ENCODE measurements around the gene RNF32. TPM values are rescaled to one million over a fixed set of nuclear protein-coding genes. Genes with fewer than 3 reads are reported as not detected.

RNF32 gene
- total RNA-seq, 3 donors from 2014 or later, result 2.0 to 3.7 (median 3.5) TPM

- intact Hi-C loops (cut with DNase I, micrococcal nuclease), result no loop called here
- no peak overlapping the region for H3K4me3 ChIP-seq
- no peaks in the 10 kb centered on the region for H3K9me3 ChIP-seq
- DNase-seq (peak in 1 of 3 donors; percentile 59), ATAC-seq (peak; percentile 85)
- H3K4me1 ChIP-seq (ENCODE audit: low read depth), result peaks cover 23% of the 10 kb centered on the region
- TF ChIP-seq CTCF (IDR thresholded peaks at IDR 0.05), result no peak
- no peaks in the 10 kb centered on the region for H3K36me3 ChIP-seq (ENCODE audit: low read depth)
Observed at GRCh38 chr7:156603011-156603410, 37.6 kb upstream of the RNF32 start.

- intact Hi-C loops (cut with DNase I, micrococcal nuclease), result no loop called here
- ATAC-seq (peak; percentile 24), DNase-seq (no peak)
- H3K4me1 ChIP-seq (ENCODE audit: low read depth), result peaks cover 27% of the 10 kb centered on the region
- H3K9me3 ChIP-seq, result no peaks in the 10 kb centered on the region
- H3K4me3 ChIP-seq, result no peak overlapping the region
- TF ChIP-seq CTCF (IDR thresholded peaks at IDR 0.05), result no peak
- H3K36me3 ChIP-seq (ENCODE audit: low read depth), result no peaks in the 10 kb centered on the region
Observed at GRCh38 chr7:156603629-156604028, 36.9 kb upstream of the RNF32 start.

- intact Hi-C loops (cut with DNase I, micrococcal nuclease), result no loop called here
- DNase-seq (peak in 1 of 3 donors; percentile 50), ATAC-seq (peak; percentile 5)
- H3K4me3 ChIP-seq, result no peak overlapping the region
- H3K4me1 ChIP-seq (ENCODE audit: low read depth), result peaks cover 31% of the 10 kb centered on the region
- TF ChIP-seq CTCF (IDR thresholded peaks at IDR 0.05), result no peak
- no peaks in the 10 kb centered on the region for H3K36me3 ChIP-seq (ENCODE audit: low read depth)
- no peaks in the 10 kb centered on the region for H3K9me3 ChIP-seq
Observed at GRCh38 chr7:156604311-156604710, 36.3 kb upstream of the RNF32 start.

- no peak for DNase-seq
- no peak for TF ChIP-seq CTCF (IDR thresholded peaks at IDR 0.05)
Observed at GRCh38 chr7:156604836-156605695, 35.5 kb upstream of the RNF32 start.

GRCh38 chr7:156606135-156606534 is 34.4 kb upstream of the RNF32 start:
- intact Hi-C loops (cut with DNase I, micrococcal nuclease), result no loop called here
- H3K9me3 ChIP-seq, result no peaks in the 10 kb centered on the region
- ATAC-seq, result no peak
- H3K4me1 ChIP-seq (ENCODE audit: low read depth), result peaks cover 43% of the 10 kb centered on the region
- no peak for TF ChIP-seq CTCF (IDR thresholded peaks at IDR 0.05)
- DNase-seq, result no peak
- no peaks in the 10 kb centered on the region for H3K36me3 ChIP-seq (ENCODE audit: low read depth)
- no peak overlapping the region for H3K4me3 ChIP-seq

More at GRCh38 chr7:156604836-156605695, 35.5 kb upstream of the RNF32 start:
- no peak for ATAC-seq
- intact Hi-C loops (cut with DNase I, micrococcal nuclease), result no loop called here
- no peaks in the 10 kb centered on the region for H3K36me3 ChIP-seq (ENCODE audit: low read depth)
- H3K4me3 ChIP-seq, result no peak overlapping the region
- no peaks in the 10 kb centered on the region for H3K9me3 ChIP-seq
- H3K4me1 ChIP-seq (ENCODE audit: low read depth), result peaks cover 38% of the 10 kb centered on the region

Measured in mucosa of descending colon (tissue), 3 donors.